HTR-8/SVneo (cell line): Measurements from ENCODE around the gene PIWIL4.
A peak's percentile ranks its signal among the peaks of the same experiment; 100 is the strongest.
"Not testable (repeated sequence)": the region's sequence is repeated elsewhere in the genome, so short reads cannot be mapped to it uniquely, and the experiment has no call there.

ENCODE experiments used
- DNase-seq: peaks from one replicate; pipeline ENCODE4 v3.0.0; 2011; ENCODE audit warnings: low spot score, mixed read lengths; ENCODE audit not compliant: insufficient read length
- FAIRE-seq: peaks from 2 replicates; lab custom pipeline; 2011; peaks lifted over from hg19 to GRCh38; lab: Jason Lieb, UNC

The PIWIL4 gene

DNA sequence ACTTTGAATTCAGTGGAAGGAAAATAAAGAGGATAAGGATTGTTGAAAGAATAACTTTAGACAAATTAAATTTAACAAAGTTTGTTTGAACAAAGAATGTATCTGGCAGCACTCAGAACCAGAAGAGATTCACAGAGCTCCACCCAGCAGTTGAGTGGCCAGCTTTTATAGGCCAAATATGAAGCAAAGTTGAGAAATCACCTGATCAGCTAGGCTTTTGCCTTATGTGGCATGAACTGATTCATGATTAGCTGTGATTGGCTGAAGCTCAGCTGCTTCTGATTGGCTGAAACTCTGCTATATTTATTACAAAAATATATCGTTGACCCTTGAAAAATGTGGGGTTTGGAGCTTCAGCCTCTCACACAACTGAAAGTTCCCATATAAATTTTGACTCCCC lies 62.6 kb downstream of the PIWIL4 start:
- no peak for FAIRE-seq
- DNase-seq: no peak

DNA sequence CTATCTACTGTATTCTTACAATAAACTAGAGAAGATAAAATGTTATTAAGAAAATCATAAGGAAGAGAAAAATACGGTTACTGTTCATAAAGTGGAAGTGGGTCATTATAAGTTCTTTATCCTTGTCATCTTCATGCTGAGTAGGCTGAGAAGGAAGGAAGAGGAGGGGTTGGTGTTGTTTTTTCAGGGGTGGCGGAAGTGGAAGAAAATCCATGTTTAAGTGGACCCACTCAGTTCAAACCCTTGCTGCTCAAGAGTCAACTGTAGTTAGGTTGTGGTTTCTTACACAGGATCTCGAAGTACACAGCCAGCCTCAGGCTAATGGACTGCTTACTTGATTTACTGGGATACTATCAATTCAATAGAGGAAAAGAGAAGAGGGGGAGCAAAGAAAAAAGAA lies 63.1 kb downstream of the PIWIL4 start:
- FAIRE-seq: no peak
- DNase-seq: no peak

DNA sequence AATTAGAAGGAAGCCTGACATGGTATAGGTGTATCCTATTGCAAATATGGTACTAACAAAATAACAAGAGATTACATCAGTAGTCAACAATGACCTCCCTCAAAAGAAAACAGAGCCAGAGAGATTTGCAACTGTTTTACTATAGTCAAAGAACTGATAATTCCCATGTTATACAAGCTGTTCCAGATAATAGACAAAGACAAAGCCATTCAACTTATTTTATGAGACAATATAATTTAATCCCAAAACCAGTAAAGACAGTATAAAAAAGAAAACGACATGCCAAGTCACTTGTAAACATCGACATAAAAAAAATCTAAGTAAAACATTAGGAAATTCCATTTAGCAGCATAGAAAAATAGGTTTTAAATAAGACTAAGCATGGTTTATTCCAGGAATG lies 65.2 kb downstream of the PIWIL4 start:
- FAIRE-seq (no peak), DNase-seq (no peak)

DNA sequence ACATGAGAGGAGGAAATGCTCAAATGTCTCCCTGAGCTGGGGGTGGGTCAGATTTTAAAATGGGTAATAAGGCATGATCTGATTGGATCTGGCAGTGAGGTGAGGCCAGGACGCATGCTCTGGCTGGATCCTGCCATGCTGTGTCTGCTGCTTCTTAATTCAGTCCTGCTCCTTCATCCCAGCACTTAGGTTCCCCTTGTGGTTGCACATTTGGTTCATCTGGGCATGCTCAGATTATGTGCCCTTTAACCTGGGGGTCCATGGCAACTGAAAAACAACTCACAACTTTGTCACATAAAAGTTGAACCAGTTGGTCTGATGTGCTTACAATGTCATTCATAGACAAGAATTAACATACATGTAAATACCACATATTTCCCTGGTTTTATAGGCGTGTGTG lies 67.9 kb downstream of the PIWIL4 start:
- DNase-seq (no peak), FAIRE-seq (no peak)

DNA sequence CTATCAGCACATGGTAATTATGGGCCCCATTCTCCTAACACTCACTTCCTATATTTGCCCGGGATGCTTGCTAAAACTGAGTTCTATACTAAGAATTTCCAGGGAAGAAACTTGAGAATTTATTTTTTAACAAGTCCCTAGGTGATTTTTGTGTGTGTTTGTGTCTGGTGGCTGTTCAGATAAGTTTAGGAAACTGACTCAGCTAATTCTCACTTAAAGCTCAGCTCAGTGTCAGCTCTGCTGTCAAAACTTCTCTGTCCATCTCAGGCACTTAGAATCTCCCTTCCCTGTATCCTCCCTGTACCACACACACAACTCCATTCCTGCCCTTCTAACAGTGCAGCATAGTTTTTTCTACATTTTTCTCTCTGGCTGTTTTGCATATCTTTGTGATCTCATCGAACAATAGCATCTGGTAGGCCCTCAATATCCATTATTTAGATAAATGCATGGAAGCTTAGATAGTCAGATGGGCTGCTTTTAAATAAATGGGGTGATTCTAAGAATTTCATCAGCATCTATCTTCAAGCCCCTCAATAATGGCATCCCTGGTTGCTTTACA lies 69.3 kb downstream of the PIWIL4 start:
- FAIRE-seq: no peak
- DNase-seq: no peak

DNA sequence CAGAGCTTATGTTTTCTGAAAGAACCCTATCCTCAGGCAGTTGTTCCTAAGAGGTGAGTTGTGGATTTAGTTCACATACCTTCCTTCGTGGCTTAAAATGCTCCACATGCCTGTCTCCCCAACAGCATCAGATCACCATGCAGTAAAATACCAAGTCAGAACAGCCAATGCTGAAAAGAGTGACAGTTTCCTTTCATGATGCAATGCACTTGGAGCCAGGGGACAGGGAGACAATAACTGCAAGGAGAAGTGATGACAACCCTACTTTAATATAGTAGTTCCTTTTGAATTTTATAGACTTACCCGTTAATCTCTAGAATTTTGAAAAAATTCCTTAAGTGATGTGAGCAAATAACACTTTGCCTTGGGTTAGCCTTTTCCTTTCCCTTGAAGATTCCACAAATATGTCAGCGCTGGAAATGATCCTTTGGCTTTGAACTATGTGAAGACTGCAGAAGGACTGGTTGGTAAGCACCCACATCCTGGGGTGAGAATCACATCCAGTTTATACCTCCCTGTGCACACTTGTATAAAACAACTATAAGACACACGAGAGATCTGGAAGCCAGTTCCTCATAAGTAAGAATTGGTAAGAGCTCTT lies 71.2 kb downstream of the PIWIL4 start:
- DNase-seq (no peak), FAIRE-seq (no peak)

DNA sequence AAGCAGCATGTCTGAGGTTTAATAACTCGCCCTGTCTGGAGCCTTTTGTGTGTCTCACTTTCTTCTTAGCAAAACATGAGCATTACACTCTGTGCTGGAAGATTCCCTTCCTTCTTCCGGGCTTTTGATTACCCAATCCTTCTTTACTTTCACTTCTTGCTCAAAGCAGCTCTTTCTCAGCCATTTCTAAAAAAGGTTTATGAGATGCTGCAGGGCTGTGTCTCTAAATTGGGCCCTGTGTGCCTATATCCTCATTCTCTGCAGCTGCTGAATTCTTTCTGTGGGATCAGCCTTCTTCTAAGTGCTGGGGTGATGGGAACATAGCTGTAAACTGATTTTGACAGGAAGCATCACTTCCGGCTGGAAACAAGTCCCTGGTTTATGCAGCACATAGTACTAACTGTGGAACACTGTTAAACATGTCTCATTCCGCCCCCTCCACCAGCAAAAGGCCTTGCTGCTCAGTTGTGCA lies 71.8 kb downstream of the PIWIL4 start:
- FAIRE-seq (no peak), DNase-seq (no peak)

DNA sequence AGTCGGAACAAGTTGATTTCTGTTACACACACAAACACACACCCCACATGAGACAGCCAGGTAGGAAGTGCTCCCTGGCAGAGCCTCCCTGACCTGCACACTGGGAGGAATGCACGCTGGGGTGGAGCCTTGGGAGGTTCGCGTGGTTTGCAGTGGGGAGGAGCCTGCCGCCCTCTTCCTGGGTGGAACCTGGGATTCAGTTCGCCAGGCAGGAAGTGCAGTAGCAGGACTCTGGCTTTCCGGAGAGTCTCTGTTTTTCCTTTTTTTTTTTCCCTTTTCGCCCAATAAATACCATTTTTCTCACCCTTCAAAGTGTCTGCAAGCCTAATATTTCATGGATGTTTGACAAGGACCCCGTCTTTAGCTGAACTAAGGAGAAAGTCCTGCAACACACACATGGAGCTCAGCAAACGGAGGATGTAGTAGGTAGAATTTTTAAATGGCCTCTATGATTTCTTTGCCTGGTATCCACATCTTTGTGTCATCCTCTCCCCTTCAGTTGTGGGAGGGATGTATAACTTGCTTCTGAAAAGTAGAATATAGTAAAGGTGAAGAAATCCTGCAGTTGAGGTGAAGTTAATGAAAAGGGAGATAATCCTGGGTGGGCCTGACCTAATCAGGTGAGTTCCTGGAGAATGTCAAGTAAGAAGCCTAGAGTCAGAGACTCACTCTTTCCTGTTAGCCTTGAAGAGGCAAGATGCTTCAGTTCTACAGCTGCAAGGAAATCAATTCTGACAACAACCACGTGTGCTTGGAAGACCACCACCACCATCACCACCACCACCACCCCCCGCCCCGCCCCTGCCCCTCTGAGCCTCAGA lies 72.9 kb downstream of the PIWIL4 start:
- DNase-seq (no peak), FAIRE-seq (no peak)

DNA sequence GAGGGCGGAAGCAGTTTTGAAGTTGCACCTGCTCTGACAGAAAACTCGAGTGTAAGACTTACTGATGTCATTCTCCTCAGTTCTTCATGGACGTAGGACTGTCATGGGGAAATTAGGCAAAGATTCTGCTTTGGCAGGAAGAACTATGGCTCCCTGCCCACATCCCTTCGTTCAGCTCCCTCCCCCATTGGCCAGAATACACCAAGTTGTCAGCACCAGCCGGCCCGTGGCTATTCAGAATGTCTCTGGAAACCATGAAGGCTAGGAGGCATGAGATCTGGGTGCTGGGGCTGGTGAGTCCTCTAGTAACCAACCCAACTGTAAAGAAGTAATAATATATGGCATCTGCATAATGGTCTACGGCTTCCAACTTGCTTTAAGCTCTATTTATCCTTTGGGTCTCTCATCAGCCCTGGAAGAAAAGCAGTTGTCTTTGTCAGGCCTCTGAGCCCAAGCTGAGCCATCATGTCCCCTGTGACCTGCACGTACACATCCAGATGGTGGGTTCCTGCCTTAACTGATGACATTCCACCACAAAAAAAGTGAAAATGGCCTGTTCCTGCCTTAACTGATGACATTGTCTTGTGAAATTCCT lies 74.1 kb downstream of the PIWIL4 start:
- DNase-seq (no peak), FAIRE-seq (no peak)

DNA sequence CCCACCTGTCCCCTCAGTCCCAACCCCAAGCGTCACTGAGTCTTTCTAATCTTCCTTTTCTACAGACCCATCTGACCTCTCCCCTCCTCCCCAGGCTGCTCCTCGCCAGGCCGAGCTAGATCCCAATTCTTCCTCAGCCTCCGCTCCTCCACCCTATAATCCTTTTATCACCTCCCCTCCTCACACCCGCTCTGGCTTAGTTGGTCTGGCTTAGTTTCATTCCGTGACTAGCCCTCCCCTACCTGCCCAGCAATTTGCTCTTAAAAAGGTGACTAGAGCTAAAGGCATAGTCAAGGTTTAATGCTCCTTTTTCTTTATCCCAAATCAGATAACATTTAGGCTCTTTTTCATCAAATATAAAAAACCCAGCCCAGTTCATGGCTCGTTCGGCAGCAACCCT lies 76.0 kb downstream of the PIWIL4 start:
- FAIRE-seq, DNase-seq: not testable (repeated sequence)

DNA sequence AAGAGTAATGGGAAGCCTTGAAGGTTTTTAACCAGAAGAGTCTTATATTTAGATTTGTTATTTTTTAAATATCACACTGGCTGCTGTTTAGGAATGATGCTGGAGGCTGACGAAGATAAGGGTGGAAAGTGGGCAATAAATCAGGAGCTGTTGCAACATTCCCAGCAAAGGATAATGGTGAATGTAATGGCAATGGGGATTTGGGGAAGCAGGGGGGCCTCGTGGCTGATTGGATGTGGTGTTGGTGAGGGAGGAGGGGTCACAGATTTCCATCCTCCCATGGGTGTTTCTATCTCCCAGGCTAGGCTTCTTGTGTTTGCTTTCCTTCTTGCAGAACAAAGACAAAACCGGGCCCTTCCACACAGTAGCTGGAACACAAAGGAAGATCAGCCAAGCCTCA lies 80.8 kb downstream of the PIWIL4 start:
- no peak for FAIRE-seq
- DNase-seq: no peak

DNA sequence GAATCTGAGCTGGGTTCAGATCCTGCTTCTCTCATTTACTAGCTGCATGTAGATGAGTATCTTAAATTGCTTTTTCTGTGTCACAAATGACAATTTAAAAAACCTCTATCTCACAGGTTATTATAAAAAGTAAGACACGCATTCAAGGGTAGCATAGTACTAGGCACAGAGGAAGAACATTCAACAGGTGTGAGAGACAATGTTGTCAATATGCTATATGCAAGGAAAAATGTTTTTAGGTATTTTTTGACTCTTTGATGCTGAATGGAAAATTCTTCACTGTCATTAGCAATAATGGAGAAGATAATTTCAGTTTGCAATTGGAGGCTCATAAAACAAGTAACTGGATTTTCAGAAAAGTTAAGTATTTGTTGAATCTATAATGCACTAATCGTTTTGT lies 81.6 kb downstream of the PIWIL4 start:
- DNase-seq: no peak
- no peak for FAIRE-seq

DNA sequence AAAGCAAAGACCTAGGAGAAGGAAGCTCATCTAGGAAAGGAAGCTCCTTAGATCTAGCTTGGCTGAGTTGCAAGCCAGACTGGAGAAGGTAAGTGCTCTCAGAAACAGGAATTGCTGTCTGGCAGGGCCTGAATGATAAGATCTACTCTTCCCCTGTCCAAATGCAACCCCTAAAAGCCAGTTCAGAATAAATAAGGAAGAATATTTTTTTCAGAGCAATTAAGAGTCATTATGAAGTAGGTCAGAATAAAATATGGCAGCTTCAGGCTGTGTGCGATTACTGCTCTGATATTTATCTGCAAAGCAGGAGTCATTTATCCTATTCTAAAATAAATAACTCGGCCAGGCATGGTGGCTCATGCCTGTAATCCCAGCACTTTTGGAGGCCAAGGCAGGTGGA lies 82.1 kb downstream of the PIWIL4 start:
- DNase-seq: no peak
- no peak for FAIRE-seq

DNA sequence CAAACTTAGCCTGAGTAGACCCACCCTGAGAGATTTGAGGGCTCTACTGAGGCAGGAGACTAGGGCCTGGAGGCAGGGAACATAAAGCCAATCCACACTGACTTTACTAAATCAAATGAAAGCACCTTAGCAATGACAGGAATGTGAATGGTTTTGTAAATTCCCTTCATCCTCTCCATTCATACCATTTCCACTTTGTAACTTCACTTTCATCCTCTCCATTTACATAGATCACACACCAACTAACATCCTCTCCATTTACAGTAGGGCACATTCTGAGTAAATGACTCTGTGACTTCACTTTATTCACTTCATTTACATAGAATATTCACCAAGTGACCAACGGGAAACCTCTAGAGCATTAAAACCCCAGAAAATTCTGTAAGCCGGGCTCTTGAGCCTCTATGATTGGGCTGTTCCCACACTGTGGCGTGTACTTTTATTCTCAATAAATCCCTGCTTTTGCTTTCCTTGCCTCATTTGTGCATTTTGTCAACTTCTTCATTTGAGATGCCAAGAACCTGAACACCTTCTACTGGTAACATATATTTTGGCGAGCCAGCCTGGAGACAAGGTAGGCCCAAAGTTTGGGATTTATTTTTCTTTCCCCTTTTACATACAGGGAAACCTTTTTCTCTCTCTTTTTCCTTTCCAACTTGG lies 82.9 kb downstream of the PIWIL4 start:
- no peak for DNase-seq
- FAIRE-seq: peak; percentile 23

DNA sequence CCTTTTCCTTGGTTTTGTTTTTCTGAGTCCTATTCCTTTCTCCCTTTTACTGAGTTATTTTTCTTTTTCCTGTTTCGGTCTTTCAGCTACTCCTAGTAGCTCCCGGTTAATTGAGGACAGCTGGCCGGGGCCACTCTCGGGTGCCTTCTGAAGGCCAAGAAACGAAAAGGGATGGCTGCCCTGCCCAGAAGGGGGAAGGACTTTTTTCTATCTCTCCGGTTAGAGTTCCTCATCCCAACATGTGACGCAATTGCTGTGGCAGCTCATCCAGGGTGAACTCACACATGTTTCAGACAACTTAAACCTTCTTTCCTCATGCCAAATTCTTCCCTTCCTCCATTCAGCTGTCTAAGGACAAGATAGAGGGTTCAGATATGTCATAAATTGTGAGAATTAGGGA lies 83.6 kb downstream of the PIWIL4 start:
- FAIRE-seq (no peak), DNase-seq (no peak)

DNA sequence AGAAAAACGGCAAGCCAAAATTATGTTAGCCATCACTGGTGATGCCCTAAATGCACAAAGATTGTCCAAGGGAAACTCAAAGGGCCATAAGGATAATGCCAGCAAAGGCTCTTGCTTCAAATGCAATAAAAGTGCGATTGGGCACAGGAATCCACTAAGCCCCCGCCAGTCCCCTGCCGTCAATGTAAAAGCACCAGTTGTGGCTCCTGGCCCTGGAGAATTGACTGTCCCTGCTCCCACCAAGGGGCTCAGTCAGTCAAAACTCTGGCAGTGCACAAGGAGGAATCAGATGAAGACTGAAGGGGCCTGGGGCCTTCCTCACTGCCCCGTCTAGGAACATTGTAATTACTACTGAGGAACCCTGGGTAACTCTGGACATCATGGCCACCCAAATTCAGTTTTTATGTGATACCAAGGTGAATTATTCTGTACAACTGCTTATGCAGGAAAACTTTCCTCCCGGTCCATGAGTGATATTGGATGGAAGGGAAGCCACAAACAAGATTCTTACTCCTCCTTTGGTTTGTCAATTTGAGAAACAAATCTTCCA lies 85.6 kb downstream of the PIWIL4 start:
- DNase-seq (no peak), FAIRE-seq (no peak)

DNA sequence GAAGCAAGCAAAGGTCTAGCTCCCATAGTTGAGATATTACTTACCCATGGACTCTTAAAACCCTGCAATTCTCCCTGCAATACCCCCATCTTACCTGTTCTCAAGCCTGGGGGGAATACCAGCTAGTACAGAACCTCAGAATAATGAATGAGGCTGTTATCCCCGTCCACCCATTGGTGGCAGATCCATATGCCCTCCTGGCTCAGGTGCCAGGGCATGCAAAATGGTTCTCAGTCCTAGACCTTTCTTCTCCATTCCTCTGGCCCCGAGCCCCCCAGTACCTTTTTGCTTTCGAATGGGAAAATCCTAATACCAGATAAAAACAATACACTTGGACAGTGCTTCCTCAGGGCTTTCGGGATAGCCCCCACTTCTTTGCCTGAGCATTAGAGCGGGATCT lies 86.4 kb downstream of the PIWIL4 start:
- no peak for FAIRE-seq
- no peak for DNase-seq

DNA sequence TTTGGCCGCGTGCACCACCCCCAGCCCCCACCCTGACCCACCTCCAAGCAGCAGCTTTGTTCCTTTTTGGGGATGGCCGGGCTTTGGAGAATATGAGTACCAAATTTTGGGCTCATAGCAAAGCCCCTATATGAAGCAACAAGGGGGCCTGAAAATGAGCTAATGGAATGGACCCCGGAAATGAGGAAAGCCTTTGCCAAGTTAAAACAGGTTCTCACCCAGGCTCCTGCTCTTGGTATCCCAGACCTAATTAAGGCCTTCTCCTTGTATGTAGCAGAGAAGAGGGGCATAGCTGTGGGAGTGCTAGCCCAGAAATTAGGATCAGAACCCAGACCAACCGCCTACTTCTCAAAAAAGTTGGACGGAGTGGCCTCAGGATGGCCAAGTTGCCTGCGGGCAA lies 87.0 kb downstream of the PIWIL4 start:
- FAIRE-seq (no peak), DNase-seq (no peak)

DNA sequence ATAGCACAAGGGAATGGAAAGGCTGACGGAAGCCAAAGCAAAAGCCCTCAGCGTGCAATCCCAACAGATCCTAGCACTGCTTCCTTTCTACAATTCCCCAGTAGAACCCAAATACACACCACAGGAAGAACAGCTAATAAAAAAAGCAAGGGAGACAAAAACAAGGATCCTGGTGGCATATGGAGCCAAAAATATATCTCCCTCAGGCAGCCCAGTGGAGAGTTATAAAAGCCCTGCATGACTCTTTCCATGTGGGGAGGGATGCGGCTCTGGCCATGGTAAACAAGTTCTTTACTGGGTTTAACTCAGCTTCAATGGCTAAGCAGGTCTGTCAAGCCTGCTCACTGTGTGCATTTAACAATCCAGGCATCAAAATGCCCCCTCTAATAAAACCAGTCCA lies 88.1 kb downstream of the PIWIL4 start:
- no peak for FAIRE-seq

DNA sequence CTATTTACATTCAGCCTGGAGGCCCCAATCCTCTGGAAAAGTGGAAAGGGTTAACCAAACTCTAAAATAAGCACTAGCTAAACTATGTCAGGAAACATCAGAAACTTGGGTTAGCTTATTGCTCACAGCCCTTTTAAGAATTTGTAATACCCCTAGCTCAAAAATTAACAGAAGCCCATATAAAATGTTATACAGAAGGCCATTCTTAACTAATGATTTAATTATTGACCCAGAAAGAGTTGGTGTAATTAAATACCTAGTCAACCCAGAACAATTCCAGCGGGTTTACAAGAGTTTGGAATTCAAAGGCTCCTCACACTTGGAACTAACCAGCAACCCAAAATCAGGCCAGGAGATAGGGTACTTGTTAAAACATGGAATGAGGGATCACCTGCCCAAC lies 88.8 kb downstream of the PIWIL4 start:
- DNase-seq: no peak
- no peak for FAIRE-seq

More for the DNA sequence above, 88.1 kb downstream of the PIWIL4 start:
- DNase-seq: no peak
